ENCODE results near the gene CDK5RAP3. TPM values are rescaled to one million over a fixed set of nuclear protein-coding genes. Genes with fewer than 3 reads are reported as not detected.

Gene CDK5RAP3
- total and polyA plus RNA-seq, 2 of the 13 experiments (the other 11 are each of a cell fraction or from before 2014, with no cell fraction given), result 128 to 154 TPM

DNA sequence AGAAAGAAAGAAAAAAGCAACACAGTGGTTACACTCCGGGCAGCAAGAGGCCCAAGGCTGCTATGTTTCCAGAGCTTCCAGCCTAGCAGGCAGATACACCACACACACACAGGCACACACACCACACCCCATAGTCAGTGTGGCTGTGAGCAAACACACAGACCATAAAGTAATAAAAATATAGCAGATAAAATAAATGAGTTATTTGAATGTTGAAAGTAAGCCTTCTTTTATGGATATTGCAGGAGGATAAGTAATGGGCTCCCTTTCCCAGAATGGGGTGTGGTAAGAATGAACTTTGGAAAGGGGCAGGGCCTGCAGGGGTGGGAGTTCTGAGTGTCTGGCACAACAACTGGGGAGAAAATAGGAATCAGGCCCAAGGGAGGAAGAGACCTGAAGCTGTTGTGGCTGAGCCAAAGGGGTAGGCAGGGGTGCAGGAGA lies 4.8 kb upstream of the CDK5RAP3 start (continued):
- TF ChIP-seq, protein P1, sequence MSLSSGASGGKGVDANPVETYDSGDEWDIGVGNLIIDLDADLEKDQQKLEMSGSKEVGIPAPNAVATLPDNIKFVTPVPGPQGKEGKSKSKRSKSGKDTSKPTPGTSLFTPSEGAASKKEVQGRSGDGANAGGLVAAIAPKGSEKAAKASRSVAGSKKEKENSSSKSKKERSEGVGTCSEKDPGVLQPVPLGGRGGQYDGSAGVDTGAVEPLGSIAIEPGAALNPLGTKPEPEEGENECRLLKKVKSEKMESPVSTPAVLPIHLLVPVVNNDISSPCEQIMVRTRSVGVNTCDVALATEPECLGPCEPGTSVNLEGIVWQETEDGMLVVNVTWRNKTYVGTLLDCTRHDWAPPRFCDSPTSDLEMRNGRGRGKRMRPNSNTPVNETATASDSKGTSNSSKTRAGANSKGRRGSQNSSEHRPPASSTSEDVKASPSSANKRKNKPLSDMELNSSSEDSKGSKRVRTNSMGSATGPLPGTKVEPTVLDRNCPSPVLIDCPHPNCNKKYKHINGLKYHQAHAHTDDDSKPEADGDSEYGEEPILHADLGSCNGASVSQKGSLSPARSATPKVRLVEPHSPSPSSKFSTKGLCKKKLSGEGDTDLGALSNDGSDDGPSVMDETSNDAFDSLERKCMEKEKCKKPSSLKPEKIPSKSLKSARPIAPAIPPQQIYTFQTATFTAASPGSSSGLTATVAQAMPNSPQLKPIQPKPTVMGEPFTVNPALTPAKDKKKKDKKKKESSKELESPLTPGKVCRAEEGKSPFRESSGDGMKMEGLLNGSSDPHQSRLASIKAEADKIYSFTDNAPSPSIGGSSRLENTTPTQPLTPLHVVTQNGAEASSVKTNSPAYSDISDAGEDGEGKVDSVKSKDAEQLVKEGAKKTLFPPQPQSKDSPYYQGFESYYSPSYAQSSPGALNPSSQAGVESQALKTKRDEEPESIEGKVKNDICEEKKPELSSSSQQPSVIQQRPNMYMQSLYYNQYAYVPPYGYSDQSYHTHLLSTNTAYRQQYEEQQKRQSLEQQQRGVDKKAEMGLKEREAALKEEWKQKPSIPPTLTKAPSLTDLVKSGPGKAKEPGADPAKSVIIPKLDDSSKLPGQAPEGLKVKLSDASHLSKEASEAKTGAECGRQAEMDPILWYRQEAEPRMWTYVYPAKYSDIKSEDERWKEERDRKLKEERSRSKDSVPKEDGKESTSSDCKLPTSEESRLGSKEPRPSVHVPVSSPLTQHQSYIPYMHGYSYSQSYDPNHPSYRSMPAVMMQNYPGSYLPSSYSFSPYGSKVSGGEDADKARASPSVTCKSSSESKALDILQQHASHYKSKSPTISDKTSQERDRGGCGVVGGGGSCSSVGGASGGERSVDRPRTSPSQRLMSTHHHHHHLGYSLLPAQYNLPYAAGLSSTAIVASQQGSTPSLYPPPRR (CRISPR knock-in tag; IDR thresholded peaks at IDR 0.05; ENCODE audit: borderline replicate concordance), result no peak
- no peak for TF ChIP-seq SETDB1 (CRISPR knock-in tag; IDR thresholded peaks at IDR 0.05; ENCODE audit: borderline replicate concordance)
- TF ChIP-seq ZNF333 (CRISPR knock-in tag; IDR thresholded peaks at IDR 0.05; ENCODE audit: borderline replicate concordance), result no peak
- TF ChIP-seq, protein P2, sequence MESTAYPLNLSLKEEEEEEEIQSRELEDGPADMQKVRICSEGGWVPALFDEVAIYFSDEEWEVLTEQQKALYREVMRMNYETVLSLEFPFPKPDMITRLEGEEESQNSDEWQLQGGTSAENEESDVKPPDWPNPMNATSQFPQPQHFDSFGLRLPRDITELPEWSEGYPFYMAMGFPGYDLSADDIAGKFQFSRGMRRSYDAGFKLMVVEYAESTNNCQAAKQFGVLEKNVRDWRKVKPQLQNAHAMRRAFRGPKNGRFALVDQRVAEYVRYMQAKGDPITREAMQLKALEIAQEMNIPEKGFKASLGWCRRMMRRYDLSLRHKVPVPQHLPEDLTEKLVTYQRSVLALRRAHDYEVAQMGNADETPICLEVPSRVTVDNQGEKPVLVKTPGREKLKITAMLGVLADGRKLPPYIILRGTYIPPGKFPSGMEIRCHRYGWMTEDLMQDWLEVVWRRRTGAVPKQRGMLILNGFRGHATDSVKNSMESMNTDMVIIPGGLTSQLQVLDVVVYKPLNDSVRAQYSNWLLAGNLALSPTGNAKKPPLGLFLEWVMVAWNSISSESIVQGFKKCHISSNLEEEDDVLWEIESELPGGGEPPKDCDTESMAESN (CRISPR knock-in tag; conservative IDR thresholded peaks at IDR 0.05), result no peak
- no peak for TF ChIP-seq MTF2 (CRISPR knock-in tag; IDR thresholded peaks at IDR 0.05; ENCODE audit: borderline replicate concordance)
- TF ChIP-seq, protein P3, sequence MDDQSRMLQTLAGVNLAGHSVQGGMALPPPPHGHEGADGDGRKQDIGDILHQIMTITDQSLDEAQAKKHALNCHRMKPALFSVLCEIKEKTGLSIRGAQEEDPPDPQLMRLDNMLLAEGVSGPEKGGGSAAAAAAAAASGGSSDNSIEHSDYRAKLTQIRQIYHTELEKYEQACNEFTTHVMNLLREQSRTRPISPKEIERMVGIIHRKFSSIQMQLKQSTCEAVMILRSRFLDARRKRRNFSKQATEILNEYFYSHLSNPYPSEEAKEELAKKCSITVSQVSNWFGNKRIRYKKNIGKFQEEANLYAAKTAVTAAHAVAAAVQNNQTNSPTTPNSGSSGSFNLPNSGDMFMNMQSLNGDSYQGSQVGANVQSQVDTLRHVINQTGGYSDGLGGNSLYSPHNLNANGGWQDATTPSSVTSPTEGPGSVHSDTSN (CRISPR knock-in tag; IDR thresholded peaks at IDR 0.05; ENCODE audit: borderline replicate concordance), result no peak
- peak; percentile 13 for TF ChIP-seq TEAD3 (CRISPR knock-in tag; optimal IDR thresholded peaks at IDR 0.05; ENCODE audit: borderline replicate concordance)
- 0 out of 2 replicates have a peak, but pooled peaks have one; percentile 47 for TF ChIP-seq ZFP36L1 (CRISPR knock-in tag; IDR thresholded peaks at IDR 0.05)
- no peak for TF ChIP-seq ZNF737 (CRISPR knock-in tag; IDR thresholded peaks at IDR 0.05; ENCODE audit: borderline replicate concordance)
- TF ChIP-seq FOXO1 (CRISPR knock-in tag; IDR thresholded peaks at IDR 0.05), result peak; percentile 24; the same call in 1 of the 2 replicates
- TF ChIP-seq, protein P4, sequence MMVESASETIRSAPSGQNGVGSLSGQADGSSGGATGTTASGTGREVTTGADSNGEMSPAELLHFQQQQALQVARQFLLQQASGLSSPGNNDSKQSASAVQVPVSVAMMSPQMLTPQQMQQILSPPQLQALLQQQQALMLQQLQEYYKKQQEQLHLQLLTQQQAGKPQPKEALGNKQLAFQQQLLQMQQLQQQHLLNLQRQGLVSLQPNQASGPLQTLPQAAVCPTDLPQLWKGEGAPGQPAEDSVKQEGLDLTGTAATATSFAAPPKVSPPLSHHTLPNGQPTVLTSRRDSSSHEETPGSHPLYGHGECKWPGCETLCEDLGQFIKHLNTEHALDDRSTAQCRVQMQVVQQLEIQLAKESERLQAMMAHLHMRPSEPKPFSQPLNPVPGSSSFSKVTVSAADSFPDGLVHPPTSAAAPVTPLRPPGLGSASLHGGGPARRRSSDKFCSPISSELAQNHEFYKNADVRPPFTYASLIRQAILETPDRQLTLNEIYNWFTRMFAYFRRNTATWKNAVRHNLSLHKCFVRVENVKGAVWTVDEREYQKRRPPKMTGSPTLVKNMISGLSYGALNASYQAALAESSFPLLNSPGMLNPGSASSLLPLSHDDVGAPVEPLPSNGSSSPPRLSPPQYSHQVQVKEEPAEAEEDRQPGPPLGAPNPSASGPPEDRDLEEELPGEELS (CRISPR knock-in tag; IDR thresholded peaks at IDR 0.05), result 0 out of 2 replicates have a peak, but pooled peaks have one; percentile 25
- TF ChIP-seq CEBPG (CRISPR knock-in tag; IDR thresholded peaks at IDR 0.05), result peak; percentile 53; the same call in 1 of the 2 replicates
- TF ChIP-seq MAF1 (CRISPR knock-in tag; IDR thresholded peaks at IDR 0.05; ENCODE audit: borderline replicate concordance), result no peak
- TF ChIP-seq SUZ12 (IDR thresholded peaks at IDR 0.05; ENCODE audit: low read depth, low read length), result no peak
- TF ChIP-seq SAP130 (CRISPR knock-in tag; IDR thresholded peaks at IDR 0.05; ENCODE audit: low read depth), result peak; percentile 50; the same call in 1 of the 2 replicates
- TF ChIP-seq, protein P5, sequence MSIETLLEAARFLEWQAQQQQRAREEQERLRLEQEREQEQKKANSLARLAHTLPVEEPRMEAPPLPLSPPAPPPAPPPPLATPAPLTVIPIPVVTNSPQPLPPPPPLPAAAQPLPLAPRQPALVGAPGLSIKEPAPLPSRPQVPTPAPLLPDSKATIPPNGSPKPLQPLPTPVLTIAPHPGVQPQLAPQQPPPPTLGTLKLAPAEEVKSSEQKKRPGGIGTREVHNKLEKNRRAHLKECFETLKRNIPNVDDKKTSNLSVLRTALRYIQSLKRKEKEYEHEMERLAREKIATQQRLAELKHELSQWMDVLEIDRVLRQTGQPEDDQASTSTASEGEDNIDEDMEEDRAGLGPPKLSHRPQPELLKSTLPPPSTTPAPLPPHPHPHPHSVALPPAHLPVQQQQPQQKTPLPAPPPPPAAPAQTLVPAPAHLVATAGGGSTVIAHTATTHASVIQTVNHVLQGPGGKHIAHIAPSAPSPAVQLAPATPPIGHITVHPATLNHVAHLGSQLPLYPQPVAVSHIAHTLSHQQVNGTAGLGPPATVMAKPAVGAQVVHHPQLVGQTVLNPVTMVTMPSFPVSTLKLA (IDR thresholded peaks at IDR 0.05), result no peak
- TF ChIP-seq ZNF20 (CRISPR knock-in tag; IDR thresholded peaks at IDR 0.05), result no peak
- no peak for TF ChIP-seq IRF2 (CRISPR knock-in tag; IDR thresholded peaks at IDR 0.05)
- no peak for TF ChIP-seq AGO1 (IDR thresholded peaks at IDR 0.05; ENCODE audit: low read depth, low read length, poor library complexity, severe bottlenecking)
